Cardiac muscle cell (in vitro differentiated cells and primary cell): ENCODE measurements around the gene PMPCA. TPM values are rescaled to one million over a fixed set of nuclear protein-coding genes. Genes with fewer than 3 reads are reported as not detected.

Source experiments
- DNase-seq, 2 donors: peaks; one replicate each; pipeline versions ENCODE4 v3.0.0 to v3.0.0-alpha.2; 2010 to 2017; ENCODE audit warnings: low read depth in 1 of 2, low spot score in 1 of 2
- H3K27ac ChIP-seq: fragments of 200-600 bp; sonication (generic); 2 replicates; pipeline ENCODE4 v1.5.1; 2016
- H3K27me3 ChIP-seq: fragments of 200-600 bp; sonication (generic); 2 replicates; pipeline ENCODE4 v1.6.0; 2016; ENCODE audit warnings: control low read depth
- H3K36me3 ChIP-seq: fragments of 200-600 bp; sonication (generic); 2 replicates; pipeline ENCODE4 v1.5.1; 2016; ENCODE audit warnings: control low read depth
- H3K4me1 ChIP-seq: fragments of 200-600 bp; sonication (generic); 2 replicates; pipeline ENCODE4 v1.8.1; 2017; ENCODE audit warnings: low read depth, mild to moderate bottlenecking, mixed run types
- H3K4me3 ChIP-seq: fragments of 200-600 bp; sonication (generic); 2 replicates; pipeline ENCODE4 v1.5.1; 2016; ENCODE audit warnings: mild to moderate bottlenecking
- H3K9me3 ChIP-seq: fragments of 200-600 bp; sonication (generic); 2 replicates; pipeline ENCODE4 v1.5.1; 2017; ENCODE audit warnings: low read depth, mild to moderate bottlenecking, control low read depth
- polyA plus RNA-seq: library from polyadenylated mRNA; unstranded; fragments of >200 nt; fragmentation: Nextera tagmentation; extraction: Ambion mirVana; gene quantifications from 2 replicates; pipeline ENCODE4 v1.2.1, GENCODE V29; 2016
- total RNA-seq: library from RNA; depleted of rRNA; stranded (reverse); fragments of >200 nt; gene quantifications from 2 replicates; pipeline ENCODE4 v1.2.3, GENCODE V29; 2016
- TF ChIP-seq, protein P1 (sequence below): IDR thresholded peaks from 2 replicates; pipeline ENCODE4 v1.5.1; 2012; ENCODE audit warnings: low read depth, mild to moderate bottlenecking, low read length

PMPCA gene
- total and polyA plus RNA-seq, 2 experiments from 2014 or later: 74.5 to 128 TPM

DNA sequence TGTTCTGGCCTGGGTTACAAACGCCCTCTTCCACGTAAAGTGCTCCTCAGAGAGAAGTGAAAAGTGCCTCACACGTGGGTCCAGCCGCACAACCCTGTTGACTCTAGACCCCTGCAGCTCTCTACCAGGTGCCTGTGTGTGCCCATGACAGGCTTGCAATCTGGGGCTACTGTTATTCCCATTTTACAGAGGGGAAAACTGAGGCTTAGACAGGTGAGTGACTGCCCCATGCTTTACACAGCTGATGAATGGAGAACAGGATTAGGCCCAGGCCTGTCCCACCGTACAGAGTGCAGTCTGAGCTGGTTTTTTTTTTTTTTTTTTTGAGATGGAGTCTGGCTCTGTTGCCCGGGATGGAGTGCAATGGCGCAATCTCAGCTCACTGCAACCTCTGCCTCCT is 35.3 kb downstream of the PMPCA start:
- no peaks in the 10 kb centered on the region for H3K27me3 ChIP-seq
- TF ChIP-seq, protein P1, sequence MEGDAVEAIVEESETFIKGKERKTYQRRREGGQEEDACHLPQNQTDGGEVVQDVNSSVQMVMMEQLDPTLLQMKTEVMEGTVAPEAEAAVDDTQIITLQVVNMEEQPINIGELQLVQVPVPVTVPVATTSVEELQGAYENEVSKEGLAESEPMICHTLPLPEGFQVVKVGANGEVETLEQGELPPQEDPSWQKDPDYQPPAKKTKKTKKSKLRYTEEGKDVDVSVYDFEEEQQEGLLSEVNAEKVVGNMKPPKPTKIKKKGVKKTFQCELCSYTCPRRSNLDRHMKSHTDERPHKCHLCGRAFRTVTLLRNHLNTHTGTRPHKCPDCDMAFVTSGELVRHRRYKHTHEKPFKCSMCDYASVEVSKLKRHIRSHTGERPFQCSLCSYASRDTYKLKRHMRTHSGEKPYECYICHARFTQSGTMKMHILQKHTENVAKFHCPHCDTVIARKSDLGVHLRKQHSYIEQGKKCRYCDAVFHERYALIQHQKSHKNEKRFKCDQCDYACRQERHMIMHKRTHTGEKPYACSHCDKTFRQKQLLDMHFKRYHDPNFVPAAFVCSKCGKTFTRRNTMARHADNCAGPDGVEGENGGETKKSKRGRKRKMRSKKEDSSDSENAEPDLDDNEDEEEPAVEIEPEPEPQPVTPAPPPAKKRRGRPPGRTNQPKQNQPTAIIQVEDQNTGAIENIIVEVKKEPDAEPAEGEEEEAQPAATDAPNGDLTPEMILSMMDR: no peak
- H3K4me3 ChIP-seq: no peak overlapping the region
- no peak for DNase-seq
- no peak overlapping the region for H3K27ac ChIP-seq
- H3K36me3 ChIP-seq: peaks cover 55% of the 10 kb centered on the region
- no peaks in the 10 kb centered on the region for H3K9me3 ChIP-seq
- H3K4me1 ChIP-seq: no peaks in the 10 kb centered on the region

DNA sequence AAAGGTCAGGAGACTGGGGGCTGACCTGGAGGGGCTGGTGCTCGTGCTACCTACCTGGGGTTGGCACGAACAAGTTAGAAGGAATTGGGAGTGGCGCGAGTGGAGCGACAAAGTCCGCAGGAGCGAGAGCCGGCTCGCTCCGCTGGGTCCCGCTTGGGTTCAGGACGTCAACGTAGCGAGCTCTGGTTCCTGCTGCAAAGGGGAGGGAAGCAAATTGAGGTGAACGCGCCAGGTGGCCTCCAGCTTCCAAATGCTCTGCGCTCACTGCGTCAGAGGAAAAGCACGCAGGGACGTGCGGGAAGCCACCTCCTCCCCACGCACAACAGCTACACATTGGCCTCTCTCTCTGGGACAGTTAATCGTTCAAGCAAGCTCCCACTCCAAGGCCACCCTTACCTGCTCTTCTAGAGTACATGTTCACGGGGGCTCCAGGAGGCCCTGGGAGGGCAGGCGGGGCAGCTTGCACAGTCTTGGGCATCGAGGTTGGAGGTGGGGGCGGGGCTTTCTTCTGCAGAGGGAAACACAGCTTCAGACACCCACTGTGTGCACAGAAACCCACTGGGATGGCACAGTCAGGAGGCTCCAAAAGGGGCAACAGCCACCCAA is 36.8 kb downstream of the PMPCA start:
- Histone ChIP-seq H3K27ac (no peak overlapping the region), H3K36me3 (peaks cover 50% of the 10 kb centered on the region), H3K9me3 (no peaks in the 10 kb centered on the region), H3K4me1 (no peaks in the 10 kb centered on the region), H3K4me3 (no peak overlapping the region), H3K27me3 (no peaks in the 10 kb centered on the region)
- DNase-seq: no peak
- TF ChIP-seq, protein P1: no peak

DNA sequence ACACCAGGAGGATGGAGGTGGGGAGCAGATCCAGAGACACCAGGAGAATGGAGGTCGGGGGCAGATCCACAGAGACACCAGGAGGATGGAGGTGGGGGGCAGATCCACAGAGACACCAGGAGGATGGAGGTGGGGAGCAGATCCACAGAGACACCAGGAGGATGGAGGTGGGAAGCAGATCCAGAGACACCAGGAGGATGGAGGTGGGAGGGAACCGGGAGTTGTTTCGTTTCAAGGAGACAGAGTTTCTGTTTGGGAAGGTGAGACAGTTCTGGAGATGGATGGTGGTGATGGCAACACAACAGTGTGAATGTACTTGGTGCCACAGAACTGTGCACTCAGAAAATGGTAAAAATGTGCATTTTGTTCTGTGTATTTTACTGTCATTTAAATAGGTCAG is 38.2 kb downstream of the PMPCA start:
- peaks cover 44% of the 10 kb centered on the region for H3K36me3 ChIP-seq
- H3K4me1 ChIP-seq: no peaks in the 10 kb centered on the region

DNA sequence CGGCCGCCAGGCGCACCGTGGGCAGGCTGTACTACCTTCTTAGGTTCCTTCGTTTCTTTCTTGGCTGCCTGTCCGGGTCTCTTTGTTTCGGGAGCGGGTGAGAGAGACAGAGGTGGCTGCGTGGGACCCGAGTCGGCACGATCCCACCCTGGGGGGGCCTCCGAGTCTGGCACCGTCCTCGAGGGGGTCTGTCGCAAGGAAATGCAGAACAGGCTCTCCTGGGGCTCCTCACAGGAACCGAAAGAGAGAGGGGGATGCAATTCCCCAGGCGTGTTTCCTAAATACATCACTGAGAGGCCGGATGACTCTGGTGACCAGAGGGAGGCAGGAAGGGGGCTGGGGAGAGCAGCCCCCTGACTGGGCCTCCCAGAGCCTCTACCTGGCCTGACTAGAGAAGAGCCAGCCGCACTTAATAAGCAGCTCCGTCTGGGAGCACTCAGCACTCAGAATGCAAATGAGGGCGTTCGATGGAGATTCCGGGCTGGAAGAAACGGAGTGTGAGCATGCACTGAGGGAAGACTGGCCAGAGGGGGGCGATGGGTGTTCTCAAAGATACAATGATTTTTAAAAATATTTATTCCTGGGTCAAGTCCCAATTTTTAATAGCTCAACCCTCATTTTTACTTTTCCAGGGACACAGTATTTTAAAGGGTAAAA is 40.9 kb downstream of the PMPCA start:
- Histone ChIP-seq H3K36me3 (peaks cover 51% of the 10 kb centered on the region), H3K9me3 (no peaks in the 10 kb centered on the region), H3K27ac (peak overlapping the region; percentile 43), H3K4me3 (no peak overlapping the region), H3K27me3 (no peaks in the 10 kb centered on the region), H3K4me1 (no peaks in the 10 kb centered on the region)
- DNase-seq: peak in 1 of 2 donors; percentile 65
- TF ChIP-seq, protein P1: no peak

More for the DNA sequence above, 38.2 kb downstream of the PMPCA start:
- Histone ChIP-seq H3K27ac (no peak overlapping the region), H3K9me3 (no peaks in the 10 kb centered on the region), H3K4me3 (no peak overlapping the region), H3K27me3 (no peaks in the 10 kb centered on the region)
- TF ChIP-seq, protein P1: no peak
- no peak for DNase-seq

DNA sequence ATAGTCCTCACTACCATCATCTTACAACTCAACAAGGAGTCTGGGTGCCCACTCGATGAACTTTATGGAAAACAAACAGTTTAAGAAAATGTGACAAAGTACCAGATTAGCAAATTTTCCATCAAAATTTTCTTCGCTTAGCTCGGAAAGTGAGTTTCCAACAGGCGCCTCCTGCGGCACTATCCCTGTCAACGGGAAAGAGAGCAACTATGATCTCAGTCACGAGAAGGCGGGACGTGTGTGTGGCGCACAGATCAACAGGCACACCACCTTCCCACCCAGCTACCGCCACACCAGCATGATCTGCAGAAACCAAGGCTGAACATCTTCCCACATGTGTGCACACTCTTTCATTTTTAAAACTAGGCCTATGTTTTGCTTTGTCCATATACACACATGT is 42.9 kb downstream of the PMPCA start:
- no peaks in the 10 kb centered on the region for H3K27me3 ChIP-seq
- H3K36me3 ChIP-seq: peaks cover 55% of the 10 kb centered on the region

More for the DNA sequence above, 42.9 kb downstream of the PMPCA start:
- no peak overlapping the region for H3K4me3 ChIP-seq
- TF ChIP-seq, protein P1: no peak
- no peak for DNase-seq
- H3K27ac ChIP-seq: no peak overlapping the region
- no peaks in the 10 kb centered on the region for H3K9me3 ChIP-seq
- no peaks in the 10 kb centered on the region for H3K4me1 ChIP-seq
